OCI-LY7 (cell line): ENCODE results near the gene NPBWR2. TPM values are rescaled to one million over a fixed set of nuclear protein-coding genes. Genes with fewer than 3 reads are reported as not detected.

Source experiments
- BruUV-seq: library from RNA; stranded (reverse); fragments of 400-500 nt; replicated peaks from 2 replicates; lab custom pipeline; 2021; lab: Mats Ljungman, UMichigan
- CTCF ChIA-PET: fragments of 300-600 bp; sonication (Branson Sonifier 250); formaldehyde crosslinking; loops from one replicate; lab custom pipeline; 2022; ENCODE audit warnings: antibody characterized with exemption; ENCODE audit not compliant: unreplicated experiment; lab: Charles Lee
- POLR2A ChIA-PET: fragments of 300-600 bp; sonication (Branson Sonifier 250); formaldehyde crosslinking; loops from one replicate; lab custom pipeline; 2022; ENCODE audit warnings: antibody characterized with exemption; lab: Charles Lee
- DNase-seq: peaks from one replicate; pipeline ENCODE4 v3.0.0-alpha.2; 2015; ENCODE audit warnings: low spot score
- H2AFZ ChIP-seq: fragments of 200-600 bp; sonication (generic), shearing (Covaris generic); 2 replicates; pipeline ENCODE4 v1.6.1; 2014; ENCODE audit warnings: mild to moderate bottlenecking, antibody characterized with exemption, low read length, moderate library complexity
- H3K27ac ChIP-seq: fragments of 200-600 bp; sonication (generic); 2 replicates; pipeline ENCODE4 v1.5.1; 2014; ENCODE audit warnings: mixed run types, low read depth, mild to moderate bottlenecking, moderate library complexity, low read length, inconsistent platforms; ENCODE audit not compliant: poor library complexity, severe bottlenecking
- H3K36me3 ChIP-seq: fragments of 200-600 bp; sonication (generic); 2 replicates; pipeline ENCODE4 v1.6.1; 2014; ENCODE audit warnings: mild to moderate bottlenecking, antibody characterized with exemption, low read length, moderate library complexity, mixed read lengths; ENCODE audit not compliant: insufficient read depth
- H3K4me1 ChIP-seq: fragments of 200-600 bp; sonication (generic); 2 replicates; pipeline ENCODE4 v1.5.1; 2014; ENCODE audit warnings: mild to moderate bottlenecking, low read length; ENCODE audit not compliant: insufficient read depth, poor library complexity, severe bottlenecking
- H3K4me2 ChIP-seq: fragments of 200-600 bp; sonication (generic); 2 replicates; pipeline ENCODE4 v1.6.1; 2014; ENCODE audit warnings: mild to moderate bottlenecking, low read length
- H3K4me3 ChIP-seq: fragments of 200-600 bp; sonication (generic); 2 replicates; pipeline ENCODE4 v1.5.1; 2014; ENCODE audit warnings: mild to moderate bottlenecking, low read depth, low read length; ENCODE audit not compliant: poor library complexity, severe bottlenecking
- H3K79me2 ChIP-seq: fragments of 200-600 bp; sonication (generic); 2 replicates; pipeline ENCODE4 v1.6.1; 2016; ENCODE audit warnings: low read depth, mild to moderate bottlenecking, low read length, moderate library complexity, mixed read lengths; ENCODE audit not compliant: insufficient read depth
- H3K9me2 ChIP-seq: fragments of 200-600 bp; sonication (generic); 2 replicates; pipeline ENCODE4 v1.6.1; 2016; ENCODE audit warnings: mild to moderate bottlenecking, low read length, mixed read lengths; ENCODE audit not compliant: insufficient read depth
- H3K9me3 ChIP-seq: fragments of 200-600 bp; sonication (generic); 2 replicates; pipeline ENCODE4 v1.6.1; 2014; ENCODE audit warnings: mild to moderate bottlenecking, mixed run types, low read length, mixed read lengths
- H4K20me1 ChIP-seq: fragments of 200-600 bp; sonication (generic); 2 replicates; pipeline ENCODE4 v1.6.1; 2014; ENCODE audit warnings: mild to moderate bottlenecking, antibody characterized with exemption, low read length, moderate library complexity, mixed read lengths; ENCODE audit not compliant: insufficient read depth
- CTCF ChIP-seq: fragments of 200-600 bp; sonication (generic); conservative IDR thresholded peaks from 2 replicates; pipeline ENCODE4 v1.5.1; 2014; ENCODE audit warnings: mild to moderate bottlenecking, antibody characterized with exemption, low read length, moderate library complexity, mixed read lengths
- EZH2phosphoT487 ChIP-seq: fragments of 200-600 bp; sonication (generic); IDR thresholded peaks from 2 replicates; pipeline ENCODE4 v1.6.1; 2018; ENCODE audit warnings: low read depth, borderline replicate concordance, mild to moderate bottlenecking, mixed run types, antibody characterized with exemption, low read length, moderate library complexity, mixed read lengths
- intact Hi-C: fragments of 100-400 bp; cut with micrococcal nuclease; formaldehyde crosslinking; loops from one replicate; pipeline ENCODE4 v1.10.0; 2022; ENCODE audit not compliant: unreplicated experiment
- total RNA-seq, 2 experiments: library from RNA; depleted of rRNA in 1 of 2; stranded (reverse); fragments of >200 nt in 1 of 2; shearing (Covaris generic) in 1 of 2; gene quantifications; 2 replicates each; pipeline ENCODE4 v1.2.3, GENCODE V29; 2014 to 2022

NPBWR2 gene
- total RNA-seq, 2 experiments from 2014 or later = not detected

GRCh38 chr20:64146936-64147477 is 39.6 kb upstream of the NPBWR2 start:
- no peaks in the 10 kb centered on the region for H3K79me2 ChIP-seq
- no peaks in the 10 kb centered on the region for H4K20me1 ChIP-seq
- DNase-seq = no peak
- H3K27ac ChIP-seq = no peak overlapping the region
- no peaks in the 10 kb centered on the region for H3K36me3 ChIP-seq
- CTCF ChIA-PET = no interaction called here
- H3K4me2 ChIP-seq = no peak overlapping the region
- no peaks in the 10 kb centered on the region for H3K4me1 ChIP-seq
- POLR2A ChIA-PET = interaction anchor here (0.5 kb wide), 1 partner anchor 114 kb away, joined by 3 read pairs; no protein-coding TSS in a partner anchor
- H3K9me3 ChIP-seq = peaks cover 23% of the 10 kb centered on the region; the same call in 1 of the 2 replicates
- H2AFZ ChIP-seq = no peak overlapping the region
- no peak overlapping the region for H3K4me3 ChIP-seq
- no peak for TF ChIP-seq CTCF
- TF ChIP-seq EZH2phosphoT487 = no peak
- no peaks in the 10 kb centered on the region for H3K9me2 ChIP-seq
- intact Hi-C loops = no loop called here
- no TSS peak for BruUV-seq

GRCh38 chr20:64146301-64146935 is 39.1 kb upstream of the NPBWR2 start:
- H3K9me3 ChIP-seq = peaks cover 23% of the 10 kb centered on the region; the same call in 1 of the 2 replicates
- no peak overlapping the region for H2AFZ ChIP-seq
- no peaks in the 10 kb centered on the region for H3K79me2 ChIP-seq
- no peaks in the 10 kb centered on the region for H3K36me3 ChIP-seq
- no peak for DNase-seq
- H3K4me3 ChIP-seq = no peak overlapping the region
- ChIA-PET POLR2A (interaction anchor here (0.5 kb wide), 1 partner anchor 115 kb away, joined by 3 read pairs; no protein-coding TSS in a partner anchor), CTCF (no interaction called here)
- TF ChIP-seq CTCF = no peak
- no peak for TF ChIP-seq EZH2phosphoT487
- H4K20me1 ChIP-seq = no peaks in the 10 kb centered on the region
- H3K4me2 ChIP-seq = no peak overlapping the region
- H3K9me2 ChIP-seq = no peaks in the 10 kb centered on the region
- intact Hi-C loops = no loop called here
- no peaks in the 10 kb centered on the region for H3K4me1 ChIP-seq
- BruUV-seq = no TSS peak
- no peak overlapping the region for H3K27ac ChIP-seq
